ENCODE measurements around the gene LIPI. TPM values are rescaled to one million over a fixed set of nuclear protein-coding genes. Genes with fewer than 3 reads are reported as not detected.
"Not testable (repeated sequence)": the region's sequence is repeated elsewhere in the genome, so short reads cannot be mapped to it uniquely, and the experiment has no call there.

The LIPI gene
- total and polyA plus RNA-seq, 10 of the 15 experiments (the other 5 are each of a cell fraction or from before 2014, with no cell fraction given): 0.05 to 0.32 (median 0.10) TPM; not detected in 5

DNA sequence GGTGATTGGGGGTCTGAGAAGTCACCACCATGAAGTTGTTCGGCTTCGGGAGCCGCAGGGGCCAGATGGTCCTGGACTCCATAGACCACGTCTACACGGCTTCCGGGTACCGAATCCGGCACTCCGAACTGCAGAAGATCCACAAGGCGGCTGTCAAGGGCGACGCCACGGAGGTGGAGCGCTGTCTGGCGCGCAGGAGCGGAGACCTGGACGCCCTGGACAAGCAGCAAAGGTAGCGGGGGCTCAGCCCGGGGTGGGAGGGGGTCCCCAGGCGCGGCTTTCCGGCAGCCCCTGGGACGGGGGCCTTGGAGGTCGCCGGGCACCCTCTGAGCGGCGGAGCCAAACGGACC is 146.5 kb downstream of the LIPI start (continued):
- TF ChIP-seq TAF1 (IDR thresholded peaks at IDR 0.05; ENCODE audit: borderline replicate concordance, low read depth, low read length): no peak
- no peak for TF ChIP-seq SIX5 (IDR thresholded peaks at IDR 0.05; ENCODE audit: low read depth, low read length, severe bottlenecking)
- TF ChIP-seq ZNF24 (IDR thresholded peaks at IDR 0.05): no peak
- no peak for TF ChIP-seq CHD4 (IDR thresholded peaks at IDR 0.05)
- TF ChIP-seq FOXK2 (IDR thresholded peaks at IDR 0.05): no peak
- TF ChIP-seq SMAD1 (IDR thresholded peaks at IDR 0.05; ENCODE audit: low read depth, partially characterized antibody): no peak
- TF ChIP-seq ZNF207 (IDR thresholded peaks at IDR 0.05; ENCODE audit: borderline replicate concordance): no peak
- no peak for TF ChIP-seq HCFC1 (IDR thresholded peaks at IDR 0.05; ENCODE audit: low read length)
- no peak for TF ChIP-seq RFX5 (IDR thresholded peaks at IDR 0.05; ENCODE audit: low read depth, low read length)
- no peak for TF ChIP-seq HDAC6 (IDR thresholded peaks at IDR 0.05; ENCODE audit: unreplicated experiment)
- TF ChIP-seq, protein P1, sequence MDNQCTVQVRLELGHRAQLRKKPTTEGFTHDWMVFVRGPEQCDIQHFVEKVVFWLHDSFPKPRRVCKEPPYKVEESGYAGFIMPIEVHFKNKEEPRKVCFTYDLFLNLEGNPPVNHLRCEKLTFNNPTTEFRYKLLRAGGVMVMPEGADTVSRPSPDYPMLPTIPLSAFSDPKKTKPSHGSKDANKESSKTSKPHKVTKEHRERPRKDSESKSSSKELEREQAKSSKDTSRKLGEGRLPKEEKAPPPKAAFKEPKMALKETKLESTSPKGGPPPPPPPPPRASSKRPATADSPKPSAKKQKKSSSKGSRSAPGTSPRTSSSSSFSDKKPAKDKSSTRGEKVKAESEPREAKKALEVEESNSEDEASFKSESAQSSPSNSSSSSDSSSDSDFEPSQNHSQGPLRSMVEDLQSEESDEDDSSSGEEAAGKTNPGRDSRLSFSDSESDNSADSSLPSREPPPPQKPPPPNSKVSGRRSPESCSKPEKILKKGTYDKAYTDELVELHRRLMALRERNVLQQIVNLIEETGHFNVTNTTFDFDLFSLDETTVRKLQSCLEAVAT (IDR thresholded peaks at IDR 0.05): no peak
- no peak for TF ChIP-seq SREBF1 (IDR thresholded peaks at IDR 0.05; ENCODE audit: low read length)

DNA sequence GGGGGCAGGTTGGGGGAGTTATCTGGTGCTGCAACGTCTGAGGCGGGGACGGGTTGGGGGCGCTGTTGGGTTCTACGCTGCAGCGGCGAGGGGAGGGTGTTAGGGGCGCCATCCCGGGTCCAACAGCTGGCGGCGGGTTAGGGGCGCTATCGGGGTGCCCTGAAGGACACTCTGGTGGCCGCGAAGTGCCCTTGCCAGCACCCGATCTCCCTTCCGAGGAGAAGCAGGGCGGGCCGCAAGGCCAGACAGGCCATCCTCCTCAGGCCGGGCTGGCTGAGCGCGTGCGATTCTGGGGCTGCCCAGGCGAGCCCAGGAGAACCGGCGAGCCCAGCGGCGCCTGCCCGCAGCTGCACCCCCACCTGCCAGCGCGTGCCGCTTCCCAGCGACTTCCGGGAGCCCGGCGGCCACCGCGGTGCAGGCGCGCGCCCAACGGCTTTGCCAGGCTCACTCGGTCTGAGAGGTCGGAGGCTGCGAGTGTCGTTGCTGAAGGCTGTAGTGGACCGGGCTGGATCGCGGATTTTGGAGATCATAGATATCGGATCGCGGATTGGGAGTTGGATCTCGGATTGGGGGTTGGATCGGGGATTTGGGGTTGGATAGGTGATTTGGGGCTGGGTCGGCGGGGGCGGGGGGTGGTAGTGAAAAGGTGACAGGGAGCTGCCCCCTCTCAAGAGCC is 147.0 kb downstream of the LIPI start:
- H4K20me1 ChIP-seq (ENCODE audit: control insufficient read depth, insufficient read depth); H3K27ac ChIP-seq (ENCODE audit: control insufficient read depth, insufficient read depth); H3K79me2 ChIP-seq (ENCODE audit: control insufficient read depth, insufficient read depth, low read length); ATAC-seq; DNase-seq (ENCODE audit: low read depth, low spot score); CTCF ChIA-PET; H3K9me3 ChIP-seq (replicated peaks; ENCODE audit: control insufficient read depth, insufficient read depth, low read length); H3K27me3 ChIP-seq (replicated peaks in 1 of 2; ENCODE audit: control insufficient read depth in 2 of 2, insufficient read depth in 2 of 2, low read length in 1 of 2); intact Hi-C loops (cut with micrococcal nuclease; ENCODE audit: unreplicated experiment); H3K4me1 ChIP-seq (ENCODE audit: control insufficient read depth, insufficient read depth, low read length); H3K4me2 ChIP-seq (ENCODE audit: control insufficient read depth, insufficient read depth); POLR2A ChIA-PET; H3K9ac ChIP-seq (ENCODE audit: control insufficient read depth, insufficient read depth, low read length); in situ Hi-C loops (cut with MboI); SMC1A ChIA-PET (ENCODE audit: uncharacterized antibody, unreplicated experiment); FAIRE-seq; H2AFZ ChIP-seq (ENCODE audit: control insufficient read depth, low read depth, low read length); RAD21 ChIA-PET (ENCODE audit: unreplicated experiment); H3K36me3 ChIP-seq (ENCODE audit: control insufficient read depth in 2 of 2, insufficient read depth in 2 of 2, low read length in 1 of 2); BruUV-seq (replicated peaks); H3K4me3 ChIP-seq: not testable (repeated sequence)
- WGBS (ENCODE audit: insufficient coverage, insufficient replicate concordance, low lambda C conversion rate, missing lambda C conversion rate): 98% methylated on average over 38 of the region's 57 CpGs

DNA sequence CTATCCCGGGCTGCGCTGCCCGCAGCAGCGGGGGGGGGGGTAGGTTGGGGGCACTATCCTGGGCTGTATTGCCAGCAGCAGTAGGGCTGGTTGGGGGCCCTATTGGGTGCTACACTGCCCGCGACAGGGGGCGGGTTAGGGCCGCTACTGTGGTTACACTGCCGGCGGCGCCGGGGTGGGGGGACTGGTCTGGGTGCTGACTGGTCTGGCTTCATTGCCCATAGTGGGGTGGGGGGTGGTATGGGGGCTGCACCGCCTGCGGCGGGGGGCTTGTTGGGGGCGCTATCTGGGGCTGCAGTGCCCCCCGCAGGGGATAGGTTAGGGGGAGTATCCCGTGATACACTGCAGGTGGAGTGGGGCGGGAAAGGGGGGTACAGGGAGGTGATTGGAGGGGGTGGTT is 148.1 kb downstream of the LIPI start:
- WGBS (ENCODE audit: insufficient coverage, insufficient replicate concordance, low lambda C conversion rate, missing lambda C conversion rate): 99% methylated on average over 12 of the region's 19 CpGs
- BruUV-seq (replicated peaks): not testable (repeated sequence)

More for the DNA sequence above, 148.1 kb downstream of the LIPI start:
- DNase-seq (ENCODE audit: low read depth, low spot score); intact Hi-C loops (cut with micrococcal nuclease; ENCODE audit: unreplicated experiment); H3K27me3 ChIP-seq (replicated peaks in 1 of 2; ENCODE audit: control insufficient read depth in 2 of 2, insufficient read depth in 2 of 2, low read length in 1 of 2); H3K27ac ChIP-seq (ENCODE audit: control insufficient read depth, insufficient read depth); CTCF ChIA-PET; H3K9me3 ChIP-seq (replicated peaks; ENCODE audit: control insufficient read depth, insufficient read depth, low read length); H3K4me1 ChIP-seq (ENCODE audit: control insufficient read depth, insufficient read depth, low read length); H4K20me1 ChIP-seq (ENCODE audit: control insufficient read depth, insufficient read depth); SMC1A ChIA-PET (ENCODE audit: uncharacterized antibody, unreplicated experiment); H3K4me2 ChIP-seq (ENCODE audit: control insufficient read depth, insufficient read depth); H3K36me3 ChIP-seq (ENCODE audit: control insufficient read depth in 2 of 2, insufficient read depth in 2 of 2, low read length in 1 of 2); H3K4me3 ChIP-seq; H2AFZ ChIP-seq (ENCODE audit: control insufficient read depth, low read depth, low read length); FAIRE-seq; H3K79me2 ChIP-seq (ENCODE audit: control insufficient read depth, insufficient read depth, low read length); H3K9ac ChIP-seq (ENCODE audit: control insufficient read depth, insufficient read depth, low read length); ATAC-seq; RAD21 ChIA-PET (ENCODE audit: unreplicated experiment); POLR2A ChIA-PET; in situ Hi-C loops (cut with MboI): not testable (repeated sequence)
